GM10248 (cell line): ENCODE data around the gene AK4.

ENCODE experiments used
- CTCF ChIA-PET: fragments of 300-600 bp; sonication (Branson Sonifier 250); formaldehyde crosslinking; extraction: SDS; loops from one replicate; lab custom pipeline; 2021; ENCODE audit warnings: antibody characterized with exemption; lab: Yijun Ruan, JAX
- POLR2A ChIA-PET: fragments of 350-650 bp; sonication (Branson Sonifier 250); formaldehyde crosslinking; extraction: SDS; loops from one replicate; lab custom pipeline; 2020; ENCODE audit warnings: antibody characterized with exemption; lab: Yijun Ruan, JAX
- DNase-seq: peaks from one replicate; pipeline ENCODE4 v3.0.0; 2012; ENCODE audit errors: extremely low spot score
- CTCF ChIP-seq: IDR thresholded peaks from 2 replicates; pipeline ENCODE4 v1.5.1; 2012; ENCODE audit warnings: mild to moderate bottlenecking, low read depth; ENCODE audit errors: extremely low read depth, missing control alignments, control extremely low read depth

Gene AK4

GRCh38 chr1:65175171-65176055, 27.4 kb downstream of the AK4 start:
- ChIA-PET POLR2A (no interaction called here), CTCF (interaction anchor here (1.2 to 3.6 kb wide), 5 partner anchors 11 to 37 kb away, joined by 3 to 13 read pairs (median 4); no protein-coding TSS in a partner anchor)
- no peak for DNase-seq
- TF ChIP-seq CTCF, result no peak

- ChIA-PET CTCF (interaction anchor here (1.2 to 2.3 kb wide), 2 partner anchors 11 to 24 kb away, joined by 3 to 7 read pairs; no protein-coding TSS in a partner anchor), POLR2A (no interaction called here)
- no peak for TF ChIP-seq CTCF
- no peak for DNase-seq
Observed at GRCh38 chr1:65176056-65176450, 28.1 kb downstream of the AK4 start.

DNA sequence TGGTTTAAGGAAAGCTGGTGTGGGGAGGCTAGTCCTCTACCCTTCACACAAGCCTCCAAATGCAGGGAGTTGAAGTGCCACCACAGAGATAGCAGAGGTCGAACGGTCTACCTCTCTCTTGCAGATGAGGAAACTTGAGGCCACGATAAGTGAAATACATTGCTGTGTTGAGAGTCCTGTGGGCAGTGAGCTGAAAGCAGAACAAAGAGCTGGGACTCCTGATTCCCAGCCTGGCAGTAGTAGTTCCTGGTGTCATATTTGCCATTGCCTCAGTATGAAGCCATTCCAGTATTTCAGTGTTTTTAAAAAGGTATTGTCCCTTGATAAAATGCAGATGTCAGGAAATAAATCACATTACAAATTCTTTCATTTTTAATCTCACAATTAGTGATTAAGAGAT, 28.6 kb downstream of the AK4 start:
- DNase-seq, result no peak
- ChIA-PET CTCF (interaction anchor here (1.1 to 2.3 kb wide), 5 partner anchors 8 to 32 kb away, joined by 3 to 7 read pairs (median 7); no protein-coding TSS in a partner anchor), POLR2A (no interaction called here)

GRCh38 chr1:65177457-65177856, 29.5 kb downstream of the AK4 start:
- ChIA-PET CTCF (interaction anchor here (1.1 to 2.3 kb wide), 4 partner anchors 9 to 31 kb away, joined by 4 to 7 read pairs (median 7); no protein-coding TSS in a partner anchor), POLR2A (no interaction called here)
- no peak for DNase-seq
- no peak for TF ChIP-seq CTCF

More for the DNA sequence above, 28.6 kb downstream of the AK4 start:
- TF ChIP-seq CTCF, result no peak

GRCh38 chr1:65178235-65178634, 30.2 kb downstream of the AK4 start:
- no peak for TF ChIP-seq CTCF

GRCh38 chr1:65179148-65179547, 31.1 kb downstream of the AK4 start:
- CTCF ChIA-PET, result interaction anchor here (1.3 to 1.7 kb wide), 2 partner anchors 30 to 286 kb away, joined by 3 to 5 read pairs; no protein-coding TSS in a partner anchor
- POLR2A ChIA-PET, result no interaction called here
- TF ChIP-seq CTCF, result no peak
- no peak for DNase-seq

More at GRCh38 chr1:65178235-65178634, 30.2 kb downstream of the AK4 start:
- ChIA-PET CTCF (interaction anchor here (1.3 to 1.7 kb wide), 2 partner anchors 31 to 285 kb away, joined by 3 to 5 read pairs; no protein-coding TSS in a partner anchor), POLR2A (no interaction called here)
- DNase-seq, result no peak
